ENCODE data around the gene FREM2. TPM values are rescaled to one million over a fixed set of nuclear protein-coding genes. Genes with fewer than 3 reads are reported as not detected.

Gene FREM2
- total and polyA plus RNA-seq, 7 donors = 0.18 to 9.4 (median 2.2) TPM

GRCh38 chr13:38767506-38768265 is 80.8 kb downstream of the FREM2 start:
- DNase-seq (no peak), ATAC-seq (peak; percentile 34 to 85 (median 64))
- no peaks in the 10 kb centered on the region for H3K36me3 ChIP-seq (ENCODE audit: insufficient read depth in 1 of 2, low read depth in 1 of 2)
- no peaks in the 10 kb centered on the region for H3K9me3 ChIP-seq
- 55 to 73% (median 63%) methylated on average over 1 of the region's 1 CpG for WGBS, 3 donors
- no peak overlapping the region for H3K4me3 ChIP-seq
- no peaks in the 10 kb centered on the region for H3K4me1 ChIP-seq
- H3K27ac ChIP-seq = no peak overlapping the region
- intact Hi-C loops (cut with DNase I) = loop anchor here in 1 of 2 donors (5.0 kb wide), 1 partner anchor 145 kb away; no protein-coding TSS in a partner anchor
- H3K27me3 ChIP-seq (ENCODE audit: insufficient read depth in 3 of 3, low read length in 2 of 3) = no peaks in the 10 kb centered on the region
- TF ChIP-seq CTCF (IDR thresholded peaks at IDR 0.05) = no peak

- no peak overlapping the region for H3K27ac ChIP-seq
- WGBS, 3 donors = 92 to 95% (median 92%) methylated on average over 7 of the region's 7 CpGs
- H3K4me1 ChIP-seq = no peaks in the 10 kb centered on the region
- ATAC-seq (no peak), DNase-seq (no peak)
- intact Hi-C loops (cut with DNase I) = loop anchor here in 1 of 2 donors (5.0 kb wide), 1 partner anchor 143 kb away; no protein-coding TSS in a partner anchor
- no peaks in the 10 kb centered on the region for H3K9me3 ChIP-seq
- TF ChIP-seq CTCF (IDR thresholded peaks at IDR 0.05) = no peak
- no peaks in the 10 kb centered on the region for H3K27me3 ChIP-seq (ENCODE audit: insufficient read depth in 3 of 3, low read length in 2 of 3)
- H3K4me3 ChIP-seq = no peak overlapping the region
- H3K36me3 ChIP-seq (ENCODE audit: insufficient read depth in 1 of 2, low read depth in 1 of 2) = no peaks in the 10 kb centered on the region
These were observed 82.6 kb downstream of the FREM2 start for GRCh38 chr13:38769526-38769925.

DNA sequence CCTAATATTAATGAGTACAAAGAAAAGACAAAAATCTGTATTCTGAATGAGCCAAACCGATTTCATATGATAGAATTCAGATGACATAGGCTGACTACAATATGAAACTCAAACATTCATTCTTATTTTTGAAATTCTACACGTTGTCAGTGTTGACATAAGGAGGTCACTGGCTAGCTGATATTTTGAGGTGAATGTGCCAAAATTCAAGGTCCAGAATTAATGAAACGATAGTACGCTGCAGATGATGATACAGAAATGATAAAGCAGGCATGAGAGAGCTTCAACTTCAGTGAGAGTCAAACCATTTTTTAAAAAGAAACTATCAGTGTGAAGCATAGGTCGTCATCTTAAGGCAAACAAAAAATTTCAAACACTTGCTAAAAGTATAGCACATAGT is 88.2 kb downstream of the FREM2 start:
- H3K27ac ChIP-seq = no peak overlapping the region
- no peak for ATAC-seq
- no peak for DNase-seq
- H3K4me3 ChIP-seq = no peak overlapping the region
- TF ChIP-seq CTCF (IDR thresholded peaks at IDR 0.05) = no peak
- no peaks in the 10 kb centered on the region for H3K9me3 ChIP-seq
- no peaks in the 10 kb centered on the region for H3K4me1 ChIP-seq
- H3K36me3 ChIP-seq (ENCODE audit: insufficient read depth in 1 of 2, low read depth in 1 of 2) = no peaks in the 10 kb centered on the region
- intact Hi-C loops (cut with DNase I) = no loop called here
- 67 to 78% (median 67%) methylated on average over 5 of the region's 5 CpGs for WGBS, 3 donors
- H3K27me3 ChIP-seq (ENCODE audit: insufficient read depth in 3 of 3, low read length in 2 of 3) = no peaks in the 10 kb centered on the region

GRCh38 chr13:38777347-38778119 is 90.7 kb downstream of the FREM2 start:
- TF ChIP-seq CTCF (IDR thresholded peaks at IDR 0.05) = no peak
- H3K4me1 ChIP-seq = no peaks in the 10 kb centered on the region
- no peak overlapping the region for H3K4me3 ChIP-seq
- no peak overlapping the region for H3K27ac ChIP-seq
- H3K9me3 ChIP-seq = no peaks in the 10 kb centered on the region
- no peak for DNase-seq
- no peaks in the 10 kb centered on the region for H3K27me3 ChIP-seq (ENCODE audit: insufficient read depth in 3 of 3, low read length in 2 of 3)
- no peaks in the 10 kb centered on the region for H3K36me3 ChIP-seq (ENCODE audit: insufficient read depth in 1 of 2, low read depth in 1 of 2)
- intact Hi-C loops (cut with DNase I) = no loop called here
- WGBS, 3 donors = 88 to 90% (median 89%) methylated on average over 6 of the region's 6 CpGs
- ATAC-seq = no peak
